ENCODE data around the gene SPTLC3.

SPTLC3 gene

GRCh38 chr20:13002251-13002650 lies 6.5 kb upstream of the SPTLC3 start:
- H3K27ac Mint-ChIP-seq = no peak overlapping the region
- no peak for ATAC-seq (replicated peaks)
- no peaks in the 10 kb centered on the region for H3K36me3 Mint-ChIP-seq (ENCODE audit: insufficient read depth)
- DNase-seq = no peak
- H3K9me3 Mint-ChIP-seq = peaks cover 0 to 4% of the 10 kb centered on the region in 2 donors
- no peaks in the 10 kb centered on the region for H3K27me3 Mint-ChIP-seq
- no peak overlapping the region for H3K4me3 Mint-ChIP-seq
- H3K4me1 Mint-ChIP-seq (ENCODE audit: low read depth in 2 of 2) = no peaks in the 10 kb centered on the region

DNA sequence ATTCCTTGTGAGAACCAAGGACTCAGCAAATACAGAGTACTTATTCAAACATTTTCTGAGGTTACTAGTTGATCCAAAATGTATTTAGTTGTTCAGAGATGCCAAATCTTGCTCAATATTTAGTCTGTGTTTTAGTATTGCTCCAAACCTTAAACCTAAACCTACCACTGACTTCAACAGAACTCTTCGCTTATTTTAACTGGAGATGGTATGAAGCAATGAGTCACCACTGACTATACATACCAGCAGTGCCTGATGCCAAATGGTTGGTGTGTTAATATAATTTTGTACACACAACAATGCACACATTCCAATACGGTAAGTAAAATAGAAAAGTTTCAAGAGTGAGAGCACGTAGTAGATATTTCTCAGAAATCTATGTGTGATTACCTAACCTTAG lies 1.9 kb upstream of the SPTLC3 start:
- no peak overlapping the region for H3K27ac Mint-ChIP-seq
- H3K4me1 Mint-ChIP-seq (ENCODE audit: low read depth in 2 of 2) = no peaks in the 10 kb centered on the region
- DNase-seq (no peak), ATAC-seq (replicated peaks) (no peak)
- no peaks in the 10 kb centered on the region for H3K27me3 Mint-ChIP-seq
- no peak overlapping the region for H3K4me3 Mint-ChIP-seq
- H3K9me3 Mint-ChIP-seq = peaks cover 0 to 4% of the 10 kb centered on the region in 2 donors
- H3K36me3 Mint-ChIP-seq (ENCODE audit: insufficient read depth) = no peaks in the 10 kb centered on the region

GRCh38 chr20:13007596-13007995 lies 1.2 kb upstream of the SPTLC3 start:
- H3K27me3 Mint-ChIP-seq = no peaks in the 10 kb centered on the region
- no peaks in the 10 kb centered on the region for H3K36me3 Mint-ChIP-seq (ENCODE audit: insufficient read depth)
- no peaks in the 10 kb centered on the region for H3K4me1 Mint-ChIP-seq (ENCODE audit: low read depth in 2 of 2)
- peaks cover 0 to 4% of the 10 kb centered on the region in 2 donors for H3K9me3 Mint-ChIP-seq
- no peak overlapping the region for H3K27ac Mint-ChIP-seq
- ATAC-seq (replicated peaks) = no peak
- H3K4me3 Mint-ChIP-seq = no peak overlapping the region
- DNase-seq = no peak

DNA sequence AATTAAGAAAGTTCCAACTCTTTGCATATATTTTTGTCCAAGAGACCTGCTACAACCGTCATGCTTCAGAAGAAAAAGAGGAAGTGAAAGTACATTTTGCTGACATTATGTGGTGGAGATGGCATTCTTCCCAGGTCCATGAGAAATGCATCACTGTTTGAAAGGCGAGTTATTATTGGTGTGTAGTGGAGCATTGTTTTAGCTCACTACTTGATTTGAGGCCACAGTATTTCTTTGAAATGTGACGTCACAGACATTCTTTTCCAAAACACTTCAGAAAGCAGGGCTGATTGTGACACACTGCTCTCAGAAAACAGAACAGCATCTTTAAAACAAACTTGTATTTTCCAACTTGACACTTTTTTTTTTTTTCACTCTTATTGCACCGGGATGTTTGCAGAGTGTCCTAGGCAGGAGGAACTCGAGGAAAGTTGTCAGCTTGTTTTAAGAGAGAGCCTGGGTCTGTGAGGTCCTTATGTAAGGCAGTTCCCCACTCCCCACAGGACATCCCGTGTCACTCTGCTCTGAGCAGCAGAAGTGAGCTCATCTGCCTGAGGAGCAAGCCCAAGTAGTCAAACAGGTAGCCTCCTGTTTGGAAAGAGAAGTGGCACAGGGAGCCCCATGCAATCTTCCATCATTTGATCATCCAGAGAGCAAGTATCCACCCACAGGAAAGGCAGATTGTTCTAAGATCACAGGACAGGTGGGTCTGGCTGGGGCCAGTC lies 1.1 kb downstream of the SPTLC3 start:
- no peaks in the 10 kb centered on the region for H3K4me1 Mint-ChIP-seq (ENCODE audit: low read depth in 2 of 2)
- H3K36me3 Mint-ChIP-seq (ENCODE audit: insufficient read depth) = peaks cover 2% of the 10 kb centered on the region
- DNase-seq (no peak), ATAC-seq (replicated peaks) (peak; percentile 17)
- H3K9me3 Mint-ChIP-seq = peaks cover 7 to 9% of the 10 kb centered on the region in 2 donors
- no peaks in the 10 kb centered on the region for H3K27me3 Mint-ChIP-seq
- H3K4me3 Mint-ChIP-seq = peak overlapping the region; percentile 34 to 62
- H3K27ac Mint-ChIP-seq = no peak overlapping the region

DNA sequence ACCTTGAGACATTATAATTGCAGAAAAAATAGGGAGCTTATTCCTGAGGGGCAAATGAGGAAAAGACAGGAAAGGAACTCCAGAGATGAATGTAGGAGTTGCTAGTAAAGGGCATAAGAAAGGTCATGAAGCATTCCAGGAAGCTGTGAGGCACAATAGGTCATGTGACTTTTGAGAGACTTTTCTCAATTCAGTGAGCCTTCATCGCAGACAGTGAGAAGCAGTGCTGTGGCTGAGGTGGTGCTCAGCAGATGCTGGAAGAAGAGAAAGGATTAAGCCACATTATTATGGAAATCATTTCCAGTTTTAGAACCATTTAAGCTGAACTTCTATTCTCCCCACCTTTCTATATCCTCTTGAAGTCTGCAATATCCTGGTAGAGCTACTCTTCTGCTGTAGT lies 4.1 kb downstream of the SPTLC3 start:
- no peaks in the 10 kb centered on the region for H3K27me3 Mint-ChIP-seq
- ATAC-seq (replicated peaks) (no peak), DNase-seq (no peak)
- H3K36me3 Mint-ChIP-seq (ENCODE audit: insufficient read depth) = peaks cover 2% of the 10 kb centered on the region
- H3K9me3 Mint-ChIP-seq = peaks cover 7 to 9% of the 10 kb centered on the region in 2 donors
- no peak overlapping the region for H3K4me3 Mint-ChIP-seq
- H3K4me1 Mint-ChIP-seq (ENCODE audit: low read depth in 2 of 2) = no peaks in the 10 kb centered on the region
- no peak overlapping the region for H3K27ac Mint-ChIP-seq

- H3K27me3 Mint-ChIP-seq = no peaks in the 10 kb centered on the region
- H3K27ac Mint-ChIP-seq = no peak overlapping the region
- DNase-seq (no peak), ATAC-seq (replicated peaks) (no peak)
- H3K4me1 Mint-ChIP-seq (ENCODE audit: low read depth in 2 of 2) = no peaks in the 10 kb centered on the region
- no peak overlapping the region for H3K4me3 Mint-ChIP-seq
- peaks cover 7 to 9% of the 10 kb centered on the region in 2 donors for H3K9me3 Mint-ChIP-seq
- peaks cover 2% of the 10 kb centered on the region for H3K36me3 Mint-ChIP-seq (ENCODE audit: insufficient read depth)
Measured at GRCh38 chr20:13013411-13013810, 4.6 kb downstream of the SPTLC3 start.

DNA sequence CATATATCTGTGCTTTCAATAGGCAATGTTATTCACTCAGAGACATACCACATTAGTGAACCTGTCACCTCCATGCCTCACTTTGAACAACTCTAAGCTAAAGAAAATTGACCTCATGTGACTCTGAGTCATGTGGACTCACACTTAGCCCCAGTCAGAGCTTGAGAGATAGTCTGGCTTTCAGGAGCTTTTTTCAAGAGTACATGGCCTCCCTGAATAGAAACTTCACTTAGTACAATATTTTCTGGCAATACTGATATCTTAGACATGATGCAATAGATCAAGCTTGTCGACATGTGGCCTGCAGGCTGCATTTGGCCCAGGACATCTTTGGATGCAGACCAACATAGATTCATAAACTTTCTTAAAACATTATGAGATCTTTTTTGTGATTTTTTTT lies 8.5 kb downstream of the SPTLC3 start:
- no peak overlapping the region for H3K27ac Mint-ChIP-seq

GRCh38 chr20:13017883-13018535 lies 9.2 kb downstream of the SPTLC3 start:
- ATAC-seq (replicated peaks) (no peak), DNase-seq (no peak)
- Mint-ChIP-seq H3K4me3 (no peak overlapping the region), H3K27me3 (no peaks in the 10 kb centered on the region), H3K9me3 (peaks cover 14 to 15% of the 10 kb centered on the region in 2 donors), H3K27ac (no peak overlapping the region), H3K36me3 (ENCODE audit: insufficient read depth) (peaks cover 2% of the 10 kb centered on the region), H3K4me1 (ENCODE audit: low read depth in 2 of 2) (no peaks in the 10 kb centered on the region)

More for the DNA sequence above, 8.5 kb downstream of the SPTLC3 start:
- peaks cover 2% of the 10 kb centered on the region for H3K36me3 Mint-ChIP-seq (ENCODE audit: insufficient read depth)
- DNase-seq (no peak), ATAC-seq (replicated peaks) (no peak)
- no peak overlapping the region for H3K4me3 Mint-ChIP-seq
- H3K9me3 Mint-ChIP-seq = peaks cover 9 to 10% of the 10 kb centered on the region in 2 donors
- no peaks in the 10 kb centered on the region for H3K27me3 Mint-ChIP-seq
- H3K4me1 Mint-ChIP-seq (ENCODE audit: low read depth in 2 of 2) = no peaks in the 10 kb centered on the region

- Mint-ChIP-seq H3K36me3 (ENCODE audit: insufficient read depth) (no peaks in the 10 kb centered on the region), H3K27me3 (no peaks in the 10 kb centered on the region), H3K27ac (no peak overlapping the region), H3K4me1 (ENCODE audit: low read depth in 2 of 2) (no peaks in the 10 kb centered on the region), H3K9me3 (peaks cover 9 to 10% of the 10 kb centered on the region in 2 donors), H3K4me3 (no peak overlapping the region)
- DNase-seq = no peak
- ATAC-seq (replicated peaks) = no peak
Measured at GRCh38 chr20:13021205-13021970, 12.6 kb downstream of the SPTLC3 start.

DNA sequence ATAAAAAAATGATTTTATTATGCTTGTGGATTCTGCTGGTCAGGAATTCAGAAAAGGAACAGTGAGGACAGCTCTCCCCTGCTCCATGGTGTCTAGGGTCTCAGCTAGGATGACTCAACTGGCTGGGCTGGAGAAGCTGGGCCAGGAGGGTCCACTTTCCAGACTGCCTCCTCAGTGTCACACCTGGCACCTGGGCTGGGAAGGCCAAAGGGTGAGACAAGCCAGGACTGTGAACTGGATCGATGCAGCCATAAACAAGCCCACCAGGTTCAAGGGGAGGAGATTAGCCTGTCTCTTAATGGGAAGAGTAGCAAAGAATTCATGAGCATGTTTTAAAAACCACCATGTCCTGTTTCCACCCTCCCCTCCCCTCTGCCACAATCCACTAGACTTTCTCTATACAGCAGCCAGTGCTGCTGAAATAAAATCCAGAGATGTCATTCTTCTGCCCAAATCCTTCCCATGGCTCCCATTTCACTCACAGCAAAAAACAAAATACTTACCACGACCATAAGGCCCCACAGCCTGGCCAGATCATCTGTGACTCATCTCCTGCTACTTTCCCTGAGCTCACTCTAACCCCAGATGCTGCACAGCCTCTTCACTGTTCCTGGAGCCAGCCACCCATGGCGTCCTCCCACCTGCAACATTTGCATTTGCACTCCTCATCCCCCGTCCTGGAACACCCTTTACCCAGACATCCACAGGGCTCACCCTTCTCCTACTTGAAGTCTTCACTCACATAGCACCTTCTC lies 13.8 kb downstream of the SPTLC3 start:
- Mint-ChIP-seq H3K9me3 (peaks cover 9 to 10% of the 10 kb centered on the region in 2 donors), H3K27ac (no peak overlapping the region), H3K4me3 (no peak overlapping the region), H3K36me3 (ENCODE audit: insufficient read depth) (no peaks in the 10 kb centered on the region), H3K4me1 (ENCODE audit: low read depth in 2 of 2) (no peaks in the 10 kb centered on the region), H3K27me3 (no peaks in the 10 kb centered on the region)
- ATAC-seq (replicated peaks) (no peak), DNase-seq (no peak)

GRCh38 chr20:13024596-13024995 lies 15.8 kb downstream of the SPTLC3 start:
- Mint-ChIP-seq H3K9me3 (peaks cover 9% of the 10 kb centered on the region in 2 donors), H3K36me3 (ENCODE audit: insufficient read depth) (no peaks in the 10 kb centered on the region), H3K27ac (no peak overlapping the region), H3K27me3 (no peaks in the 10 kb centered on the region), H3K4me3 (no peak overlapping the region), H3K4me1 (ENCODE audit: low read depth in 2 of 2) (no peaks in the 10 kb centered on the region)
- no peak for DNase-seq
- no peak for ATAC-seq (replicated peaks)

GRCh38 chr20:13025181-13025580 lies 16.4 kb downstream of the SPTLC3 start:
- Mint-ChIP-seq H3K27ac (no peak overlapping the region), H3K9me3 (peaks cover 9% of the 10 kb centered on the region in 2 donors), H3K4me1 (ENCODE audit: low read depth in 2 of 2) (no peaks in the 10 kb centered on the region), H3K4me3 (no peak overlapping the region), H3K36me3 (ENCODE audit: insufficient read depth) (no peaks in the 10 kb centered on the region), H3K27me3 (no peaks in the 10 kb centered on the region)
- no peak for ATAC-seq (replicated peaks)
- no peak for DNase-seq

DNA sequence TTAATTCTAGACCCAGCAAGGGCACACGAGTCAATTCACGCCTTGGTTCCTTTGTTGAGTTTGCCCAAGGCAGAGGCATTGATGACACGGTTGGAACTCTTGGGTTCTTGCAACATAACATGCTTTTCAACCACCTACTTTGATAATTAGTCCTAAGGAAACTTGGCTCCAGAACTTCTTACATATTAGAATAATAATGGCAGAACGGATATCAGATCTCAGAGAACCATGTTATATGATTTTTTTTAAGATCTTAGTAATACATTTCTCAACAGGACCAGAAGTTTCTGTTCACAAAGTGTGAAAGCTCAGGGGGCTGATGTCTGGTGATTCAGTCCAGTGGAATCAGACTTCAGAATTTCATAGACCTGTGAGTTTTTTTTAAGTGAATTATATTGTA lies 19.2 kb downstream of the SPTLC3 start:
- H3K36me3 Mint-ChIP-seq (ENCODE audit: insufficient read depth) = no peaks in the 10 kb centered on the region
- no peak overlapping the region for H3K27ac Mint-ChIP-seq
- no peaks in the 10 kb centered on the region for H3K4me1 Mint-ChIP-seq (ENCODE audit: low read depth in 2 of 2)
- peaks cover 4 to 5% of the 10 kb centered on the region in 2 donors for H3K9me3 Mint-ChIP-seq
- DNase-seq = no peak
- H3K27me3 Mint-ChIP-seq = no peaks in the 10 kb centered on the region
- H3K4me3 Mint-ChIP-seq = no peak overlapping the region
- ATAC-seq (replicated peaks) = no peak

All from effector memory CD8-positive, alpha-beta T cell (primary cell).